Measurements from ENCODE around the gene PRIM2.

GRCh38 chr6:57342148-57342669 is 24.8 kb downstream of the PRIM2 start:
- no peak for TF ChIP-seq POLR2A (IDR thresholded peaks at IDR 0.05; ENCODE audit: low read depth, low read length)
- TF ChIP-seq TAF1 (IDR thresholded peaks at IDR 0.05; ENCODE audit: low read depth, low read length): no peak
- TF ChIP-seq POLR2AphosphoS5 (IDR thresholded peaks at IDR 0.05; ENCODE audit: low read depth, low read length): no peak
- no peak for TF ChIP-seq SPI1 (IDR thresholded peaks at IDR 0.05; ENCODE audit: low read depth, low read length)
- TF ChIP-seq PAX5 (IDR thresholded peaks at IDR 0.05; ENCODE audit: insufficient read depth, low read length, severe bottlenecking): no peak
- no peak for TF ChIP-seq POU2F2 (IDR thresholded peaks at IDR 0.05; ENCODE audit: low read depth, low read length)
